ENCODE measurements around the gene BCO1.
A peak's percentile ranks its signal among the peaks of the same experiment; 100 is the strongest.

The BCO1 gene

DNA sequence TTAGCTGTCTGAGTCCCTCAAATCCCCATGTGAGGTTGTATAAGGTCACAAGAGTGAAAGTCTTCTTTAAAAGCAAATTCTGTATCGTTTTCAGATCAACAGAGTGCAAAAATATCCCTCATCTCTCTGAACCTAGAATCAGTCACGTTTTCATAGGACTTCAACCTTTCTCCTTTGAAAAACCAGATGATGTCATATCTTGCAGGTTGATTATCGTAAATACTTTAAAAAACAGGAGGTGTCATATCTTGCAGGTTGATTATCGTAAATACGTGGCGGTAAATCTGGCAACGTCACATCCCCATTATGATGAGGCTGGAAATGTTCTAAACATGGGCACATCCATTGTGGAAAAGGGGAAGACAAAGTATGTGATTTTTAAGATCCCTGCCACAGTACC lies 25.9 kb downstream of the BCO1 start:
- H3K4me3 ChIP-seq (ENCODE audit: low read length), result no peak overlapping the region
- TF ChIP-seq, protein P1, sequence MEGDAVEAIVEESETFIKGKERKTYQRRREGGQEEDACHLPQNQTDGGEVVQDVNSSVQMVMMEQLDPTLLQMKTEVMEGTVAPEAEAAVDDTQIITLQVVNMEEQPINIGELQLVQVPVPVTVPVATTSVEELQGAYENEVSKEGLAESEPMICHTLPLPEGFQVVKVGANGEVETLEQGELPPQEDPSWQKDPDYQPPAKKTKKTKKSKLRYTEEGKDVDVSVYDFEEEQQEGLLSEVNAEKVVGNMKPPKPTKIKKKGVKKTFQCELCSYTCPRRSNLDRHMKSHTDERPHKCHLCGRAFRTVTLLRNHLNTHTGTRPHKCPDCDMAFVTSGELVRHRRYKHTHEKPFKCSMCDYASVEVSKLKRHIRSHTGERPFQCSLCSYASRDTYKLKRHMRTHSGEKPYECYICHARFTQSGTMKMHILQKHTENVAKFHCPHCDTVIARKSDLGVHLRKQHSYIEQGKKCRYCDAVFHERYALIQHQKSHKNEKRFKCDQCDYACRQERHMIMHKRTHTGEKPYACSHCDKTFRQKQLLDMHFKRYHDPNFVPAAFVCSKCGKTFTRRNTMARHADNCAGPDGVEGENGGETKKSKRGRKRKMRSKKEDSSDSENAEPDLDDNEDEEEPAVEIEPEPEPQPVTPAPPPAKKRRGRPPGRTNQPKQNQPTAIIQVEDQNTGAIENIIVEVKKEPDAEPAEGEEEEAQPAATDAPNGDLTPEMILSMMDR (conservative IDR thresholded peaks at IDR 0.05; ENCODE audit: low read length), result no peak
- no peak for DNase-seq (ENCODE audit: low read depth)

DNA sequence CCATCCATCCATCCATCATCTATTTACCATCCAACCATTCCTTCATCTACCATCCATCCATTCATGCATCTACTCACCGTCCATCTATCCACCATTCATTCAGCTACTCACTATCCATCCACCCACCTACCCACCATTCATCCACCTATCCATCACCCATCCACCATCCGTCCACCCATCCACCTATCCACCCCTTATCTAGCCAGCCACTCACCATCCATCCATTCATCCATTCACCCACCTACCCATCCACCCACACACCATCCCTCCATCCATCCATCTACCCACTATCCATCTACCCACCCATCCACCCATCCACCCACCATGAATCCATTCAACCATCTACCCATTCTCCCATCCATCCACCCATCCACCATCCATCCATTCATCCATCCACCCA lies 26.6 kb downstream of the BCO1 start:
- no peak for DNase-seq (ENCODE audit: low read depth)
- no peak overlapping the region for H3K4me3 ChIP-seq (ENCODE audit: low read length)
- TF ChIP-seq, protein P1 (conservative IDR thresholded peaks at IDR 0.05; ENCODE audit: low read length), result no peak

DNA sequence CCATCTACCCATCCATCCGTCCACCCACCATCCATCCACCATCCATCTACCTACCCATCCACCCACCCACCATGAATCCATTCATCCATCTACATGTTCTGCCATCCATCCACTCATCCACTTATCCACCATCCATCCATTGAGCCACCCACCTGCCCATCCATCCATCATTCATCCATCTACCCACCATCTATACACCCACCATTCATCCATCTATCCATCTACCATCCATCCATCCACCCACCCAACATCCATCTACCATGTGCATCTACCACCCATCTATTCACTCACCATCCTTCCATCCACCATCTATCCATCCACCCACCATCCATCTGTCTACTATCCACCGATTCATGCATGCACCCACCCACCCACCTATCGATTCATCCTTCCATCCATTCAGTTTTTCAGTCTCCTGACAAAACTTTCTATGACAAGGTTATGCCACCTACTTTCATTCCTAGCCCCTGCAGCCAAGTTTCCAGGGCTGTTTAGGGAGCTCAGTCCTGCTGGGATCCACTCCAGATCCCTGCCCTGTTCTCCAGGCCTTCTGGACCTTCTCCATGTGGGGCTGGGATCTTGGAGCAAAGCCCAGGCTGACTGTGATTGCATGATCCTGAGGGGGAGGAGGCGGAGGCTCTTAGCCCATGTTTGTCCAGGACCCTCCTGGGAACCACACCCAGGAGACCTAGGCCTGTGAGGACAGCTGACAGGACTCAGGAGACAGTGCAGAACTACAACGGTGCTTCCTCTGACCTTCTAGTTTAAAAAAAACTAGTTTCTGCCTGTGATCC lies 27.4 kb downstream of the BCO1 start:
- TF ChIP-seq, protein P1 (conservative IDR thresholded peaks at IDR 0.05; ENCODE audit: low read length), result no peak
- H3K4me3 ChIP-seq (ENCODE audit: low read length), result no peak overlapping the region
- peak; percentile 31 for DNase-seq (ENCODE audit: low read depth)

DNA sequence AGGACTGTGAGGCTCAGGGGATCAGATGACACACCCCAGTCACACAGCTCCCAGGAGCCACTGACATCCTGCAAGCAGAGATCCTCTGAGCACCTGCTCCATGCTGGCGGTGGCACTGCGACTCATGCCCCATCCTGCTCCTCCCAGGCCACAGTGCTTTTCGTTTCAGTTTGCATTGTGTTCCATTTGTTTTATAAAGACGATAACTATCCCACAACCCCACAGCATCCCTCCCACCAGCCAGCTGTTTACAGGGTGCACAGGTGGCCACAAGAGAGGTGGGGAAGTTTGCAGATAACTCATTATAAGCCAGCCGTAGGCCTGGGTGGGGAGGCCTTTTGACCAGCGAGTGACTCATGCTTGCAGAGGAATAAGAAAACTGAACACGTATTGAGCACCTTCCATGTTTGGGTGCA lies 28.2 kb downstream of the BCO1 start:
- no peak for DNase-seq (ENCODE audit: low read depth)
- TF ChIP-seq, protein P1 (conservative IDR thresholded peaks at IDR 0.05; ENCODE audit: low read length), result no peak
- H3K4me3 ChIP-seq (ENCODE audit: low read length), result no peak overlapping the region

DNA sequence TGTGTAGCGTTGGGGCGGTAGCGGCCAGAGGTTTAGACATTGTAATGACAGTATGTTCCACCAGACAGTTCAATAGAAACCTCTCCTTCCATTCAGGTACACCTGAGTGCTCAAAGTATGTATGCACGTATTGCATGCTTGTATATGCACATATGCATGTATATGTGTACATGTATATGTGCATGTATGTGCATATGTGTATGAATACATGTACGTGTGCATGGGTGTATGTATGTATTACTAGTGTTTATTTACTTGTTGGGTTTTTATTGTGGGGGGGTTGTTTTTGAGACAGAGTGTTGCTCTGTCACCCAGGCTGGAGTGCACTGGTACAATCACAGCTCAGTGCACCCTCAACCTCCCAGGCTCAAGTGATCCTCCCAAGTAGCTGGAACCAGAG lies 30.0 kb downstream of the BCO1 start:
- TF ChIP-seq, protein P1 (conservative IDR thresholded peaks at IDR 0.05; ENCODE audit: low read length), result no peak
- DNase-seq (ENCODE audit: low read depth), result no peak

DNA sequence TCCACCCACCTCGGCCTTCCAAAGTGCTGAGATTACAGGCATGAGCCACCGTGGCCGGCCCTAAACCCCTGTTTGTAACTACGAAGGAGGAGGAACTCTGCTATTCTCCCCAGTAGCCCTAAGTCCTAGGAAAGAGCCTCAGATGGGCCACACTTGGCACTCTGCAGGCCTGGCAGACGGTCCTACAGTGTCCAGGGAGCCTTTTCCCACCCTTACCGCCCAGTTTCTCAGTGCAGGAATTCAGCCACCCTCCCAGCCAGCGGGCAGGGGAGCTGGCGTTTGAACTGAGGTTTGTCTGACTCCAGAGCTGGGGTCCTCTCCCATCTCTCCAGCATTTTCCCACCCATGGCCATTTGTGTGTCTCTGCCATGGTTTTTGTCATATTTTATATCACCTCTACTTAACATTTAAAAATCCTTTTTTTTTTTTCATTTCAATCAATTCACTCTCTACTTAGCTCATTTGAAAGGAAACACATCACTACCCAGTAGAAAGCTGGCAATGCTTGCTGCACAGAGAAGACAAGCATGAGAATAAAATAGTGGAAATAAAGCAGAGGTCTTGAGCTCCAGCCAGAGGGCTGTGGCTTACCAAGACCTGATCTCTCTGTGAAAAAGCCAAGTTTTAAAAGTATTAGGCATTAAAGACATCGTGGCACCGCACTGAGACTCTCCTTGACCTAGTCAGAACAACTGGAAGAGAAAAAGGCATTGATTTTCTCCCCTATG lies 34.9 kb downstream of the BCO1 start:
- DNase-seq (ENCODE audit: low read depth), result no peak
- no peak overlapping the region for H3K4me3 ChIP-seq (ENCODE audit: low read length)
- TF ChIP-seq, protein P1 (conservative IDR thresholded peaks at IDR 0.05; ENCODE audit: low read length), result no peak

More for the DNA sequence above, 30.0 kb downstream of the BCO1 start:
- no peak overlapping the region for H3K4me3 ChIP-seq (ENCODE audit: low read length)

Data from AG10803 (cell line).